NCI-H128 (cell line): ENCODE measurements around the gene BCL2L13.
"Not testable (repeated sequence)": the region's sequence is repeated elsewhere in the genome, so short reads cannot be mapped to it uniquely, and the experiment has no call there.

Experiments
- DNase-seq: peaks from one replicate; lab custom pipeline; 2025; ENCODE audit not compliant: unreplicated experiment; lab: John Stamatoyannopoulos, UW

BCL2L13 gene

DNA sequence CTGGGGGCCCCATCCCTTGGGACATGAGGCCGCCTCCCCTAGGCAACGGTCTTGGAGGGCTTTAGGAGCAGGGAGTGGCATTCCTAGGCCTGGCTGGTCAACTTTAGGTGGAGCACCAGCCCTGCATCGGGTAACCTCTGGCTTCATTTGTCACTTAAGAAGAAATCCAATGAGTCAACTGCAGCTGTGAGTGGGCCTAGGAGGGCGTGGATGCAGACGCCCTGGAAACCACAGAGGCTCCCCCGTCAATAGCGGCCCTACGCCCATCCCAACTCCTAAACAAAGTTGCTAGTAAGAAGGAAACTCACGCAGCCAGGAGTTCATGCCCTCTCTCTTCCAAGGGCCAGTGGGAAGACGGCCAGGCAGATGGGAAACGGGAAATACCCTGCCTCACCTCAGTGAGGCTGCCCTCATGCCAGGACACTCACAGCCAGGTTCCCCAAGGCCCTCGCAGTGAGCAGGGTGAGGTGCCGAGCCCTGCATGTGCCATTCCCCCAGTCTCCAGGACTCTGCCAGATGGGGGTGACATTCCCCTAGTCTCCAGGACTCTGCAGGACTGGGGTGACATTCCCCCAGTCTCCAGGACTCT, 114.9 kb downstream of the BCL2L13 start:
- DNase-seq, result no peak

DNA sequence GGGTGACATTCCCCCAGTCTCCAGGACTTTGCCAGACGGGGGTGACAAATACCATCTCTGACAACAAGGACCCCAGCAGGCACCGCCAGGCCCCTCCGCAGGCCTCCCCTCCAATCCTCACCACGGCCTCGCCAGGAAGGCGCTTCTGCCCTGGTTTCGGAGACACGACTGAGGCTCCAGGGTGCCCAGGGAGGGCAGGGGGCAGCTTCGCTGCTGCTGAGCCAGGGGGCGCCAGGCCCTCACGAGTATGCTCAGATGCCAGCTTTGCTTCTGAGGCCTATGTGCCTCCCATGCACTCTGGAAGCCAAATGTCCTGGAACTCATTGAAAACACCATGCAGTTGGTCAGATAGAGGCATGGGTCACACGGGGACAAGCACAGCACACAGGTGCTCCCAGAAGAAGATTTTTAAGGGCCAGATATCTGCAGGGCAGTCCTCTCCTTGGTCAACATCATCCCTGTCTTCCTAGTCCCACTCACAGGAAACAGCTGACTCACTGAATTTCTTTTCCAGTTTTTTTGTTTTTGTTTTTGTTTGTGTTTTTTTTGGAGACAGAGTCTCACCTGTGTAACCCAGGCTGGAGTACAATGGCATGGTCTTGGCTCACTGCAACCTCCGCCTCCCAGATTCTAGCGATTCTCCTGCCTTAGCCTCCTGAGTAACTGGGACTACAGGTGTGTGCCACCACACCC, 115.8 kb downstream of the BCL2L13 start:
- DNase-seq, result no peak

DNA sequence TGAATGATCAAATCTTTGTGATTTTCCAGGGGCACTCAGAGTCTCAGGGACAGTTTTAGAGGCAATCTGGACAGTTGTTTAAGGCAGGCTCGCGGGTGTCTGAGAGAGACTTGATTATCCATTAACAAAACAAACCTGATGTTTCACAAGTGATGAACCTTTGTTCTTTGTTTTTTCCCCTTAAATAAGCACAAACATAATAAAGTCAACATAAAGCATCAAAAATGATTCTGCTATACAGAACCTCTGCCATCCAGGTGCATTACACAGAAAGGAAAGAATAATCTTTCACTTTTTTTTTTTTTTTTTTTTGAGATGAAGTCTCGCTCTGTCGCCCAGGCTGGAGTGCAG, 122.6 kb downstream of the BCL2L13 start:
- DNase-seq, result no peak

DNA sequence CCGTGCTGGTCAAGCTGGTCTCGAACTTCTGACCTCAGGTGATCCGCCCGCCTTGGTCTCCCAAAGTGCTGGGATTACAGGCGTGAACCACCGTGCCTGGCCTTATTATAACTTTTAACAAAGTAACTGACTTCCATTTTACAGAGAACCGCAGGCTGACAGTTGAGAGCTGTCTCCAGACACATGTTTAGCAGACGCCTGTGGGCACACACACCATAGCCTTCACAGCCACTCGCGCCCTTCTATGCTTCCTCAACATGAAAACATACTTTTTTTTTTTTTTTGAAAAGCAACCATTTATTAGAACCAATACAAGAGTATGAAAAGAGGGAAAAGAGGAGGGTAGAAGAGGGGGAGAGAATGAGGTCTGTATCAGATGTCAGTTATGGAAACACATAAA, 124.9 kb downstream of the BCL2L13 start:
- not testable (repeated sequence) for DNase-seq

DNA sequence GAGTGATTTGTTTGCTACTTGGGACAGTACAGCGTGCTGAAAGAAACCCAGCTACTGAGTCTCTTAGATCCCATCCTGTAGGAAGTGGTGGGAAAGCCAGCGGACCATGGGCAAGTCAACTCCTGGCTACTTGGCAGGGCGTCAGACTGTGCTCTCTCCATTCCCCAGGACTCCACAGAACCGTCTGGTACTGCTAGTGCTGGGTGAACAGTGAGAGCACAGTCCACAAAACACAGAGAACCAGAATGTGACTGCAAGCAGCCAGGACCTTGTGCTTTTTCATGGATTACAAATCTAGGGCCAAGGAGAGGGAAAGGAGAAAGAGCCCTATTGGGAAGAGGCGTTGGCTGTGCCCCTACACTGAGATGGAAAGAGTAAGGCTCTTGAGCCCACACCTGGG, 125.5 kb downstream of the BCL2L13 start:
- no peak for DNase-seq

DNA sequence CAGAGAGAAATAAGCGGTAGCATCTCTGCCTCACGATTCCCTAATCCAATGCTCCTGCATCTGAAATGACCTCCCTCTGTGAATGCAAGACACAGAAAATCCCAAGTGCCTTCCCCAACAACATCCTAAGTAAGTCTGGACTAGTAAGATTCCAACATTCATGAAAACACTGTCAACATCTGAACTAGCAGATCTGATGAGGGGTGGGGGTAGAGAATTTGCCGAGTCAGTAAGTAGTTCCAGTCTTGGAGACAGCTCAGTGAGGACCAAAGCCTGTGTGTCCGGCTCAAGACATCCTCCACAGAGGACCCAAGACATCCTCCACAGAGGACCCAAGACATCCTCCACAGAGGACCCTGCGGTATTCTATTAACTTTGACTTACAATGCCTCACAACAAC, 126.3 kb downstream of the BCL2L13 start:
- not testable (repeated sequence) for DNase-seq

DNA sequence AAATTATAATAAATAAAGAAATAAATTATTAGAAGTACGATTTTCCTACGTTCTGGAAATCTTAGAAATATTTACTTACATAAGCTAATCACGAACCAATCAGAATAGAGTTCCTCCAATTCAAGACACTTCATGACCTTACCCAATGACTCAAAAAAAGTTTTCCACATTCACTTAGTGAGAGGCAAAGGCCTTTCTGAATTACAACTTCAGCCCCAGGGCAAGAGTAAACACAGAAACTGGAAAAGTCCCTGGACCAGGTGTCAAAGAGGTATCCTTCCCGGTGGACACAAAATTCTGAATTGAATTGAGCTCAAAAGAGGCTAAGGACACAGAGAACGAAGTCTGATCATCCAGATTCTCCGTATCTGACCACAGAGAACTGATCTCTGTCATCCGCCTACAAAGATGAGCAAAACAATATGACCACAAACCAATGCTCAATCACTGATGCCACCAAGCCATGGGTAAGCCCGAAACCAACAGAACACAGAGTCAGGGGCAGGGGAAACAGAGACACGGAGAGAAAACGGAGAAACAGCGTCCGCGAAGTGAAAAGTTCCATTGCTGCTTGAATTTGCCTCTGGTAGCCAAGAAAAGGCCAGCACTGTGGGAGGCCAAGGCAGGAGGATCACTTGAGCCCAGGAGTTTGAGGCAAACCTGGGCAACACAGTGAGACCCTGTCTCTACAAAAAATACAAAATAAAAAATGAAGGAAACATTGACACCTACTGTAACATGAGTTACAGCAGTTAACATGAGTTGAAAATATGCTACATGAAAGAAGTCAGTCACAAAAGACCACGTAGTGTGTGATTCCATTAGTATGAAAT, 128.9 kb downstream of the BCL2L13 start:
- no peak for DNase-seq

DNA sequence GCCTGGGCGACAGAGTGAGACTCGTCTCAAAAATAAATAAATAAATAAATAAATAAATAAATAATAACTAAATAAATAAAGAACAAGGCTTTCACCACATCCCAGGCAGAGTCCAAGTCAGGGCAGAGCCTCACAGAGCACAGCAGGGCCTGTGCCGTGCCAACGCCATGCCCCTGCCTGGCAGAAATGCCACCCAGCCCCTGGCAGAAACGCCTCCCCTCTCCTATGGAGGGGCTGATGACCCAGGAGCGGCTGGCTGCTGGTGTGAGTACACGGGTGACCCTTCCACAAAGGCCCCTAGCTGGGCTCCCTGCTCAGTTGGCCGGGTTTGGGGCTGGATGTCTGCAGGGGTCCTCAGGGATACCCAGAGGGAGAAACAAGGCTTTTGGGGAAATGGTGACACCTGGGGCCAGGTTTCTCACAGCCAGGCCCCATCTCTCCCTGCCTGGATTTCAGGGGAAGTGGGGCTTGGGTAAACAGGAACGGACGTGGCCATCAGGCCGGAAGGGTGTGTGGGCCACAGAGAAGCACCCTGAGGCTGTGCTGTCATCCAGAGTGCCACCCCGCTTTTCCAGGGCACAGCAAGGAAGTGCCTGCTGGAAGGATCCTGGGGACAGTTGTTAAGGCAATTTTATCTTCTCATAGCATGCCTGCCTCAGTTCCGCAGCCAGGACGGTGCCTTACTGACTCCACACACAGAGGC, 130.6 kb downstream of the BCL2L13 start:
- no peak for DNase-seq

DNA sequence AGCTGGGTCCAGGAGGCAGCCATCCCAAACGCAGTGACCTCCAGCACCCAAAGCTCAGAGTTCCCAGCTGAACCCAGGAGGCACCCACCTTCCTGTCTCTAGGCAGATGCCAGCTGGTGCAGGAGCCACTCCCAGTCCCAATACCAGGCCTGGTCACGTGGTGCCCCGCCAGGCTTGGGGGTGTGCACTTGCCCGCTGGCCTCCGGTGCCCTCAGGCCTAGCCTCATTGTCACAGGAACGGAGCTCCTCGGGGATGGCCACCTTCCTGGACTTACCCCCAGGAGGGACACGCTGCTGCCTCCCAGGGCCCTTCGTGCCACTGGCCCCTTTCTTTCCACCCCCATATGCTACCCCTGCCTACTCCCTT, 131.1 kb downstream of the BCL2L13 start:
- DNase-seq, result no peak

DNA sequence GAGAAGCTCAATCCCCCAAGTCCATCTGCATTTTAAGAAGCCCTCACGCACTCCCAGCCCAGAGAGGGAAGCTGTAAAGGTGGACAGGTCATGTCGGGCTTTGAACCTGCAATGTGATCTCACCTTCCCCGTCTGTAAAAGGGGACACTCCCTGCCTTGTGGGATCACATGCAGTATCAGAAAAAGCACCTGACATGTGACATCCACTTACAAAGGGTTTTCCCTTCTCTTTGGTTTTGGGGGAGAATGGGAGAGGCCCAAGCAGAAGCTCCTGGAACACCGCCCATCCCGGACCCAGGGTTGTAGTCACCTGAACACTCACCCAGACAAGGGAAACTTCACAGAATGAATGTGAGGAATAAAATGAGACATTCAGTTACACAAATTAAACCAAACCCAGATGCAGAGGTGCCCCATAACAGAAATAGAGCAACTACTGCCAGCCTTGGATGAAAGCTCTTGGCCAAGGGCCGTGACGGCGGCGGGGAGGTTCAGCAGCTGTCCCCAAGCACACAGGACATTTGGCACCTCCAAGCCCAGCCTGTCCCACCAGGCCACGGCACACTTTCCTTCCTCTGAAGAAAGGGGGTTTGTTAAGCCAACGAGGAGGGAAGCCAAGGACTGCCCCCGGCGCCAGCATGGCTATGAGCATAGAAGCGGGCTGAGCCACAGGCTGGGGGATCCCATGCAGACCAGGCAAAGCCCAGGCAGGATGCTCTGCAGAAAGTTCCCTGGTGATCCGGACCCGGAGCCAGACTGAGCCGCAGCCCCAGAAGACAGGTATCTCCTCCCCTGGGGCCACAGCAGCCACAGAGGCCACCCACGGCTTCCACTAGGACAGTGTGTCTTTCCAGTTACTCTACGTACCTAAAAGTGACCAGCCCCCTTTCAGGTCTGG, 131.9 kb downstream of the BCL2L13 start:
- DNase-seq, result no peak

DNA sequence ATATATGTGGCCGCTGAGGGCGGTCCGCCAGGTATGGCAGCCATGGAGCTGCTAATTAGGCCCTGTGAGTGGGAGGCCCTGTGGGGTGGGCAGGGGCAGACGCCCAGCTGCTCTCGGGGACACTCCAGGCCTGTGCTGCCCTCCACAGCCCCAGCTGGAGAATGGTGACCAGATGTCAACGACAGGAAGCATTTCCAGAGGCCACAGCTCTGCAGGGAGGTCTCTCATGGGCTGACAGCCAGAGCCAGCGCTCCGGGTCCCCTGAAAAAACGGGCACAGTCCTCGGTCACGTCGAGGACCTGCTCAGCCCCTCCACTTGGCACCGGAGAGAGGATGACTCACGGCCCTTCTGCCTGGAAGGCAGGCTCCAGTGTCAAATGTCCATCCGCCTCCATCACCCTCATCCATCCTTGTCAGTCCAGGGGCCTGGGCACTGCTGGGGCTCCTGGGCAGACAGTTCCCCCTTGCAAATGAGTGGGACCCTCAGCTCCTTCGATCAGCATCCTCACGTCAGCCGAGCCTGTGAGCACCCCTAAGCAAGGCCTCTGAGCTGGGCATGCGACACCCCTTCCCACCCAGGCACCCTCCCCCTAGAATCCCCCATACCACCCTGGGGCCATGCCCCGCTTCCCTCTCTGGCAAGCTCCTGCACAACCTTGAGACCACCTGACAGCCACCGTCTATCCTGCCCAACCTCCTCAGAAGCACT, 133.8 kb downstream of the BCL2L13 start:
- DNase-seq, result no peak

DNA sequence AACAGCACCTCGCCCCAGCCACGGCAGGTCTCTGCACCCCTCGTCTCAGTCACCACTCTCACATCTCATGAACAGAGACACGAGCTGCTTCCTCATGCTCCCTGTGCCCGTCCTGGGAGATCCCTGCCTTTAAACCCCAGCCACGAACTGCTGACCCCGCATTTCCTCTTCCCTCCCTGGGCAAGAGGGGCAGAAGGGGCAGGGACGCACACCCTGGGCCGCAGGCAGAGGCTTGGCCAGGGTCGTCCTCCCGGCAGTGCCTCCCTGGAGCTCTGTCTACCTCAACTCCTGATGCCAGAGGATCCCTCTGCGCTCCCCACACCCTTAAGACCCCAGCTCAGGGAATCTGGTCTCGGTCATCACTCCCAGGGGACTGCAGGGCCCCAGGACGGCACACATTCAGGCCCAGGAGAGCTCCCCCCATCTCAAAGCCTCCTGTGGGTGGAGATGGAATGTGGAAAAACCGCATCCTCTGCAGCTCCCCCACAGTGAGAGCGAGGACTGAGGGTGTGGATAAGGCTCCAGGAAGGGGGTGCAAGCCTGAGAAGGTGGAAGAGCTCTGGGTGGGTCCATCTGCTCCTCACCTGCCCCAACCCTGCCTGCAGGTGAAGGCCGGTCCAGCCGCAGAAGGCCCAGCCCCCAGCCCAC, 134.5 kb downstream of the BCL2L13 start:
- no peak for DNase-seq

DNA sequence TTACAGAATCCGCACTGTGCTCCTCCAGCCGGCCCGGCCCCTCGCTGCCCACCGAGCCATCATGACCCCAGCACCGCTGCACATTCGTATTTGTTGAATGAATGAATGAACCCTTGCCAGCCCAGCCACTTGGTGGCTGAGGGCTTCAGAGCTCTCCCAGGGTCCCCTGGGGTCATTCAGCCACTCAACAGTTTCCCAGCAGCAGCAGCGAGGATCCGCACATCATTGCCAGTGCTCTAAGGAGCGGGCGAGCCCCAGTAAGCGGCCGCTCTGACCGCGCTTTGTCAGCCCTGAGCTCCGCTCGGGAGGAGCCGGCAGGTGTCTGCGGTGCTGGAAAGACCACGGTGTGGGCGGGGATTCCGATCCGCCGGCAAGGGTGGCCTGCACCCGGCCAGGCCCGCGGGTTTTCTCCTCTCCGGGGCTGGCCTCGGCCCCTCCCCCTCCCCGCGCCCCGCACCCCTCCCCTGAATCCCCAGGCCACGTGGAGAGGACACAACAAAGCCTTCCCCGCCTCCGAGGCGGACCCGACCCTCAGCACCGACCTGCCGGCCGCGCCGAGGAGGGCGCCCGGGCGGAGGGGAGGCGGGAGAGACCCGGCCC, 135.1 kb downstream of the BCL2L13 start:
- DNase-seq, result no peak

DNA sequence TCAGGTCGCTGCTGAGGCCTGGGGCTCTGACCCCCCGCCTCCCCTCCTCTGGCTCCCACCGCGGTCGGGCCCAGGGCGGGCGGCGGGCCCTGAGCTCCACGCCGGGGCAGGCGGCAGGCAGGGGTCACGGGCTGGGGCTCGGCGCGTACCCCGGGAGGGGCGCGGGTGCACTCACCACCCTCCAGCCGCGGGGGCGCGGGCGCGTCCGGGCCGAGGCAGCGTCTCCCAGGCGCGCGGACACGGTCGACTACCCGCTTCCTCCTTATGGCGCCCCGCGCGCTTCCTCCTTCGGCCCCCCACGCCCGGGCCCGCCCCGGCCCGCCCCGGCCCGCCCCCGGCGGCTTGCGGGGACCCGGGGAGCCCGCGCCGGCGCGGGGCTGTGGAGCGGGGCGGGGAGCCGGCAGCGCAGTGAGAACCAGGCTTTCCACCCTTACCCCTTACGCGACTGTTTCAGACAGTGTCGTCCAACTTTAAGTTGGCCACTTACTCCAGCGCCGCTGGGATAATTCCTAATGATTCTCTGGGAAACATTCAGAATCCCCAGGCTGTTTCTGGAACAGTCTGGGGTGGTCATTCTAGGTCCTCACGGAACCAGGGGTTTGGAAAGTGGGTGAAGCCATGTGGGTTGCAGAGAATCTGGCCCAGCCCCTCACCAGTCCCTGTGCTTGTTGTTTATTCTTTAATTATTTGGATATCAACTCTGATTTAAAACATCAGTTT, 135.8 kb downstream of the BCL2L13 start, which contains the start of gene BID:
BID (minus strand) TSS at position 264 of the 720 bp plus-strand sequence. CDS start 24,353 bp downstream, outside the sequence.
- DNase-seq, result no peak

DNA sequence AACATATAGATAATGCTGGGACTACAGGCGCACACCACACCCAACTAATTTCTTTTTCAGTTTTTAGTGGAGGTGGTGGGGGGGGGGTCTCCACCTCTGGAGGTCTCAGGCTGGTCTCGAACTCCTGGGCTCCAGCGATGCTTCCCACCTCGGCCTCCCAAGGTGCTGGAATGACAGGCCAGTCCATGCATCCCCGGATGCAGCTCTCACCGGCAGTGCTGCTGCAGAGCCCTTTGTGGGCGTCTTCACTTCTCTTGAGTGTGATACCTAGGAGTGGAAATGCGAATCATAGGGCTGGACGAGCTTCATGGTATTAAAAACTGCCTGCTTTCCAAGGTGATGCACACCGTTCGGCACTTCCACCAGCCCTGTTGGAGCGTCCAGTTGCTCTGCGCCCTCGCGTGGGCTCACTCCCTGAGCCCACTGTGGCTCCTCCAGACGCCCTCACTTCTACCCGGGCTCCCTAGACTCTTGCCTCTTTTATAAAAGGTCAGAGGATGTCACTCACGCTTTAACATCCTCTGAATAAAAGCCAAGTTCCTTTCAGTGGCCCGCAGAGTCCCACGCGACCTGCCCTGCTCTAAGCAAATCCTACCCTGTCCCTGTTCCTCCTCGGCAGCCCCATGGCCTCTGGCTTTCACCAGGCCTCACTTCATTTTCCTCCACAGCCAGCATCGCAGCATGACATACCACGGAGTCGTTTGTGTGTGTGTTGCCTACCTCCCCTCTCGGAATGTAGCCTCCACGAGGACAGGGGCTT, 136.5 kb downstream of the BCL2L13 start:
- DNase-seq, result no peak

DNA sequence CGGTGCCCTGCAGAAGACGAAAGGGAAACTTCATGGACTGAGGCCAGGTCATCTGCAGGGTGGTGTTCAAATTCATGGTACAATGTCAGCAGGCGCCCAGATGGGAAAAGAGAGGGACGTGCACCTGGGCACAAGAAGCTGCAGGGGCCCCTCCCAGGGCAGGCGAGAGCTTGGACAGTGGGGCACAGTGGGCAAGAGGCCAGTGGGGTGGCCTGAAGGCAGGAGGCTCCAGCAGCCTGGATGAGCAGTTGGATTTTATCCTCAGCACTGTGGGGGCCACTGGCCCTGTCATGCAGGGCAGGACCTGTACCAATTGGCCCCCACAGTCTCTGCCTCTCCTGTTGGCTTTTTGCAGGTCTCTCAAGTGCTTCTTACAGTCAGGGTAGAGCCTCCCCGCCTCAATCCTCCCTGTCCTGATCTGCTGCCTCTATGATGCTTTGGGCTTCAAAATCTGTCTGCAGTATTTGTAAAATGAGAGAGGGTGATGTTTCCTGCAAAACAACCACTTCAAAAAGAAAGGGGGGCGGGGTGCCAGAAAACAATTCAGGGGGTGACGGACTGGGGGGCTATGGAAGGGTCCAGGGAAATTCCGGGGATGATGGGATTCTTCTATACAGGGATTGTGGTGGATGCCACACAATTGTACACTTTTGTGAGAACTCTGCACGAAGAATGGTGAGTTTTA, 137.4 kb downstream of the BCL2L13 start:
- no peak for DNase-seq
